Smooth muscle cell (in vitro differentiated cells): ENCODE results near the gene FDCSP. TPM values are rescaled to one million over a fixed set of nuclear protein-coding genes. Genes with fewer than 3 reads are reported as not detected.

Source experiments
- DNase-seq: peaks from one replicate; lab custom pipeline; 2025; ENCODE audit not compliant: unreplicated experiment; lab: John Stamatoyannopoulos, UW
- H2AFZ ChIP-seq: fragments of 200-600 bp; sonication (generic); 2 replicates; pipeline ENCODE4 v1.6.0; 2016; ENCODE audit warnings: antibody characterized with exemption, low read depth, mild to moderate bottlenecking
- H3F3A ChIP-seq: fragments of 200-600 bp; sonication (generic); 2 replicates; pipeline ENCODE4 v1.6.0; 2017; ENCODE audit warnings: antibody characterized with exemption, low read depth
- H3K27ac ChIP-seq: fragments of 200-600 bp; sonication (generic); 2 replicates; pipeline ENCODE4 v1.5.1; 2016; ENCODE audit warnings: low read depth, mild to moderate bottlenecking
- H3K27me3 ChIP-seq: fragments of 200-600 bp; sonication (generic); 2 replicates; pipeline ENCODE4 v1.6.1; 2016; ENCODE audit warnings: low read depth, mild to moderate bottlenecking
- H3K36me3 ChIP-seq: fragments of 200-600 bp; sonication (generic); 2 replicates; pipeline ENCODE4 v1.5.1; 2016; ENCODE audit warnings: low read depth
- H3K4me1 ChIP-seq: fragments of 200-600 bp; sonication (generic); 2 replicates; pipeline ENCODE4 v1.5.1; 2016; ENCODE audit warnings: low read depth
- H3K4me2 ChIP-seq: fragments of 200-600 bp; sonication (generic); 2 replicates; pipeline ENCODE4 v1.6.0; 2016; ENCODE audit warnings: mild to moderate bottlenecking
- H3K4me3 ChIP-seq: fragments of 200-600 bp; sonication (generic); 2 replicates; pipeline ENCODE4 v1.5.1; 2016; ENCODE audit warnings: mild to moderate bottlenecking
- H3K79me2 ChIP-seq: fragments of 200-600 bp; sonication (generic); 2 replicates; pipeline ENCODE4 v1.6.0; 2016; ENCODE audit warnings: low read depth, mild to moderate bottlenecking
- H3K9ac ChIP-seq: fragments of 200-600 bp; sonication (generic); 2 replicates; pipeline ENCODE4 v1.6.0; 2016; ENCODE audit warnings: low read depth
- H3K9me3 ChIP-seq: fragments of 200-600 bp; sonication (generic); replicated peaks from 2 replicates; pipeline ENCODE4 v1.5.1; 2016; ENCODE audit warnings: low read depth
- H4K20me1 ChIP-seq: fragments of 200-600 bp; sonication (generic); 2 replicates; pipeline ENCODE4 v1.6.0; 2016; ENCODE audit warnings: low read depth
- CTCF ChIP-seq: fragments of 200-600 bp; sonication (generic); IDR thresholded peaks from 2 replicates; pipeline ENCODE4 v1.5.1; 2017; ENCODE audit warnings: borderline replicate concordance, mild to moderate bottlenecking, antibody characterized with exemption; ENCODE audit not compliant: insufficient read depth, poor library complexity, severe bottlenecking
- WGBS: methylation state at CpG from one replicate; pipeline ENCODE4 v1.1.7; 2016; ENCODE audit warnings: low lambda C conversion rate; 5-methylcytosine and 5-hydroxymethylcytosine counted together
- polyA plus RNA-seq: library from polyadenylated mRNA; unstranded; fragments of >200 nt; fragmentation: Nextera tagmentation; extraction: Ambion mirVana; gene quantifications from 2 replicates; pipeline ENCODE4 v1.2.1, GENCODE V29; 2016
- total RNA-seq: library from RNA; depleted of rRNA; stranded (reverse); fragments of >200 nt; gene quantifications from 2 replicates; pipeline ENCODE4 v1.2.3, GENCODE V29; 2014

FDCSP gene
- total and polyA plus RNA-seq, 2 experiments from 2014 or later = 5.1 to 16.1 TPM

DNA sequence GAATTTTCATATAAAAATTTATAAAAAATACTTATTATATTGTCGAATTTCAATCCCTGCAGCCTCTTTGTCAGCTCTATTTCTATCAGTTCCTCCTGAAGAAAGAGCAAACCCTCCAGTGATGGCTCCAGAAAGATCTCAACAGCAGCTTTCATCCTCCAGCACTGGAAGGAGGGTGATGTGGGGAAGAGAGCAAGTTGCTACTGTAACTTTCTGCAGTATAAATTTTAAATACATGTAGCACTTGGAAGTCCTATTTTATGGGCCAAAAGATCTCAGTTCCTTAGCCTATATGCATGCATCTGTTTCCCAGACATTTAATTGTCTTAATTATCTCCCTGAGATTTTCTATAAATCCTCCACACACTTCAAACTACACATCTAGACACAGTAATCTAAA is 44.1 kb upstream of the FDCSP start:
- H3K4me3 ChIP-seq = no peak overlapping the region
- no peaks in the 10 kb centered on the region for H4K20me1 ChIP-seq
- no peak for DNase-seq
- TF ChIP-seq CTCF = no peak
- peaks cover 3% of the 10 kb centered on the region for H3K4me1 ChIP-seq
- H2AFZ ChIP-seq = peak overlapping the region; percentile 64
- no peaks in the 10 kb centered on the region for H3K27me3 ChIP-seq
- H3K79me2 ChIP-seq = no peaks in the 10 kb centered on the region
- H3K27ac ChIP-seq = no peak overlapping the region
- no peak overlapping the region for H3K9ac ChIP-seq
- no peaks in the 10 kb centered on the region for H3K9me3 ChIP-seq
- WGBS = 72% methylated on average over 1 of the region's 1 CpG
- H3F3A ChIP-seq = no peaks in the 10 kb centered on the region
- no peaks in the 10 kb centered on the region for H3K36me3 ChIP-seq
- no peak overlapping the region for H3K4me2 ChIP-seq

DNA sequence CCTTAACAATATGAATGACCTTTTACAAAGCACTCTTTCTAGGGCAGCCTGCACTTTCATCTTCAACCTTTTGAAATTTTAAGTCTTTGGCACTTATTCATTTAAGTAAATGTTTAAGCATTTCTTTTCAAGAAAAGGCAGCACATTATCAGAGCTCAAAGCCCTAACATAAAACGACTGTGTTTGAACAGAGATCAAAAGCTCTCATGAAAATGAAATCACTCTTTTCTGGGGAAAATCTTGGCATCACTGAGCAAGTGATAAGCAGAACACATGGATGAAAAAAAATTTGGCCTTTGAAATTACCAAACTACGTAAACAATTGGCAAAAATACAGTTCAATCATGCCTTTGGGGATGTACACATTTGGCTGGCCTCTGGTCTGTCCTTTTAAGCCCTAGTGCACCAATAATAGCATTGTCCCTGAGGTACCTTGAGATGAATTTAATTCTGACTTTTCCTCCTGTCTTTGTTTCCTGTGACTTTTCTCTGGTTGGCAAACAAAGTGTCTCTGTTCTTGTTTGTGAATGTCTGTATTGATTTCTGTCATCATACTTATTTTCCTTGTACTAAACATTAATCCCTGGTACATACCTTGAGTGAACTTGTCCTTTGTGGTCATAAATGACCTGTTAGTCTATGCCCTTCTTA is 43.3 kb upstream of the FDCSP start:
- Histone ChIP-seq H3K27ac (no peak overlapping the region), H4K20me1 (no peaks in the 10 kb centered on the region), H3K79me2 (no peaks in the 10 kb centered on the region), H3F3A (no peaks in the 10 kb centered on the region), H3K27me3 (no peaks in the 10 kb centered on the region), H3K36me3 (no peaks in the 10 kb centered on the region), H3K4me1 (peaks cover 3% of the 10 kb centered on the region), H3K9me3 (no peaks in the 10 kb centered on the region), H3K9ac (no peak overlapping the region), H3K4me3 (no peak overlapping the region), H3K4me2 (no peak overlapping the region), H2AFZ (peak overlapping the region; percentile 69)
- no peak for TF ChIP-seq CTCF
- 41% methylated on average over 2 of the region's 2 CpGs for WGBS
- DNase-seq = no peak

GRCh38 chr4:70183168-70183939 is 42.6 kb upstream of the FDCSP start:
- no peak for DNase-seq
- no peaks in the 10 kb centered on the region for H3K36me3 ChIP-seq
- H3K4me3 ChIP-seq = no peak overlapping the region
- WGBS = 50% methylated on average over 6 of the region's 6 CpGs
- peak overlapping the region; percentile 69 for H2AFZ ChIP-seq
- no peaks in the 10 kb centered on the region for H3K79me2 ChIP-seq
- H3K9ac ChIP-seq = no peak overlapping the region
- H3K4me1 ChIP-seq = peaks cover 3% of the 10 kb centered on the region
- no peaks in the 10 kb centered on the region for H4K20me1 ChIP-seq
- H3F3A ChIP-seq = no peaks in the 10 kb centered on the region
- peak overlapping the region; percentile 58 for H3K4me2 ChIP-seq
- H3K27ac ChIP-seq = no peak overlapping the region
- no peaks in the 10 kb centered on the region for H3K27me3 ChIP-seq
- TF ChIP-seq CTCF = peak; percentile 77
- no peaks in the 10 kb centered on the region for H3K9me3 ChIP-seq

GRCh38 chr4:70183940-70184246 is 42.0 kb upstream of the FDCSP start:
- H3K9me3 ChIP-seq = no peaks in the 10 kb centered on the region
- TF ChIP-seq CTCF = no peak
- no peak for DNase-seq
- peaks cover 3% of the 10 kb centered on the region for H3K4me1 ChIP-seq
- H4K20me1 ChIP-seq = no peaks in the 10 kb centered on the region
- H3K27ac ChIP-seq = no peak overlapping the region
- H3K9ac ChIP-seq = no peak overlapping the region
- H2AFZ ChIP-seq = peak overlapping the region; percentile 69
- no peaks in the 10 kb centered on the region for H3K79me2 ChIP-seq
- H3K27me3 ChIP-seq = no peaks in the 10 kb centered on the region
- H3K36me3 ChIP-seq = no peaks in the 10 kb centered on the region
- no peaks in the 10 kb centered on the region for H3F3A ChIP-seq
- H3K4me2 ChIP-seq = peak overlapping the region; percentile 58
- WGBS = 70% methylated on average over 1 of the region's 1 CpG
- no peak overlapping the region for H3K4me3 ChIP-seq
